GM12801 (cell line): ENCODE results near the gene PACSIN1.

Source experiments
- CTCF ChIP-seq: IDR thresholded peaks from one replicate; pipeline ENCODE4 v1.5.1; 2011; ENCODE audit warnings: control low read depth; ENCODE audit not compliant: insufficient read length; ENCODE audit errors: extremely low read depth

The PACSIN1 gene

GRCh38 chr6:34547701-34548644 is 82.1 kb downstream of the PACSIN1 start:
- no peak for TF ChIP-seq CTCF

GRCh38 chr6:34549026-34549803 is 83.3 kb downstream of the PACSIN1 start:
- TF ChIP-seq CTCF = no peak

- no peak for TF ChIP-seq CTCF
Observed at GRCh38 chr6:34549804-34550202, 83.9 kb downstream of the PACSIN1 start.

- no peak for TF ChIP-seq CTCF
Observed at GRCh38 chr6:34551720-34552119, 85.8 kb downstream of the PACSIN1 start.

- TF ChIP-seq CTCF = no peak
Observed at GRCh38 chr6:34552620-34553019, 86.7 kb downstream of the PACSIN1 start.

- TF ChIP-seq CTCF = no peak
Observed at GRCh38 chr6:34553146-34553545, 87.3 kb downstream of the PACSIN1 start.

- no peak for TF ChIP-seq CTCF
Observed at GRCh38 chr6:34553750-34554149, 87.9 kb downstream of the PACSIN1 start.
